ENCODE measurements around the gene CTDSPL. TPM values are rescaled to one million over a fixed set of nuclear protein-coding genes. Genes with fewer than 3 reads are reported as not detected.

Gene CTDSPL
- total and polyA plus RNA-seq, 2 donors from 2014 or later: 55.9 to 78.3 TPM

GRCh38 chr3:37945156-37945806 is 83.6 kb downstream of the CTDSPL start:
- TF ChIP-seq, protein P1, sequence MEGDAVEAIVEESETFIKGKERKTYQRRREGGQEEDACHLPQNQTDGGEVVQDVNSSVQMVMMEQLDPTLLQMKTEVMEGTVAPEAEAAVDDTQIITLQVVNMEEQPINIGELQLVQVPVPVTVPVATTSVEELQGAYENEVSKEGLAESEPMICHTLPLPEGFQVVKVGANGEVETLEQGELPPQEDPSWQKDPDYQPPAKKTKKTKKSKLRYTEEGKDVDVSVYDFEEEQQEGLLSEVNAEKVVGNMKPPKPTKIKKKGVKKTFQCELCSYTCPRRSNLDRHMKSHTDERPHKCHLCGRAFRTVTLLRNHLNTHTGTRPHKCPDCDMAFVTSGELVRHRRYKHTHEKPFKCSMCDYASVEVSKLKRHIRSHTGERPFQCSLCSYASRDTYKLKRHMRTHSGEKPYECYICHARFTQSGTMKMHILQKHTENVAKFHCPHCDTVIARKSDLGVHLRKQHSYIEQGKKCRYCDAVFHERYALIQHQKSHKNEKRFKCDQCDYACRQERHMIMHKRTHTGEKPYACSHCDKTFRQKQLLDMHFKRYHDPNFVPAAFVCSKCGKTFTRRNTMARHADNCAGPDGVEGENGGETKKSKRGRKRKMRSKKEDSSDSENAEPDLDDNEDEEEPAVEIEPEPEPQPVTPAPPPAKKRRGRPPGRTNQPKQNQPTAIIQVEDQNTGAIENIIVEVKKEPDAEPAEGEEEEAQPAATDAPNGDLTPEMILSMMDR (IDR thresholded peaks at IDR 0.05; ENCODE audit: borderline replicate concordance, extremely low read depth, insufficient read depth): no peak
- Histone ChIP-seq H3K27ac (ENCODE audit: low read depth in 2 of 2, low read length in 2 of 2) (peak overlapping the region; percentile 48 to 64), H3K36me3 (ENCODE audit: control insufficient read depth in 2 of 3, insufficient read depth in 3 of 3, low read length in 3 of 3) (peaks cover 0 to 2% (median 0%) of the 10 kb centered on the region in 3 donors), H3K27me3 (ENCODE audit: control insufficient read depth, insufficient read depth, low read length) (no peaks in the 10 kb centered on the region), H3K4me3 (ENCODE audit: low read length in 3 of 3) (no peak overlapping the region), H3K4me1 (ENCODE audit: control insufficient read depth in 2 of 3, insufficient read depth in 2 of 3, low read depth in 1 of 3, low read length in 3 of 3) (peaks cover 22 to 44% (median 41%) of the 10 kb centered on the region in 3 donors), H3K9ac (ENCODE audit: low read length in 3 of 3) (no peak overlapping the region), H3K9me3 (ENCODE audit: control insufficient read depth in 2 of 3, insufficient read depth in 1 of 3, low read length in 3 of 3) (no peaks in the 10 kb centered on the region)
- FAIRE-seq (no peak), DNase-seq (peak in 1 of 5 donors; percentile 34)
- intact Hi-C loops (cut with DNase I): no loop called here

- peaks cover 0 to 2% (median 0%) of the 10 kb centered on the region in 3 donors for H3K36me3 ChIP-seq (ENCODE audit: control insufficient read depth in 2 of 3, insufficient read depth in 3 of 3, low read length in 3 of 3)
- no peak for FAIRE-seq
- H3K4me3 ChIP-seq (ENCODE audit: low read length in 3 of 3): no peak overlapping the region
- peaks cover 22 to 39% (median 38%) of the 10 kb centered on the region in 3 donors for H3K4me1 ChIP-seq (ENCODE audit: control insufficient read depth in 2 of 3, insufficient read depth in 2 of 3, low read depth in 1 of 3, low read length in 3 of 3)
- H3K9ac ChIP-seq (ENCODE audit: low read length in 3 of 3): no peak overlapping the region
- H3K9me3 ChIP-seq (ENCODE audit: control insufficient read depth in 2 of 3, insufficient read depth in 1 of 3, low read length in 3 of 3): no peaks in the 10 kb centered on the region
- DNase-seq: peak in 3 of 5 donors; percentile 59 to 82 (median 74)
- no peaks in the 10 kb centered on the region for H3K27me3 ChIP-seq (ENCODE audit: control insufficient read depth, insufficient read depth, low read length)
- TF ChIP-seq, protein P1 (IDR thresholded peaks at IDR 0.05; ENCODE audit: borderline replicate concordance, extremely low read depth, insufficient read depth): no peak
- intact Hi-C loops (cut with DNase I): no loop called here
- H3K27ac ChIP-seq (ENCODE audit: low read depth in 2 of 2, low read length in 2 of 2): peak overlapping the region; percentile 29 to 64
These were observed 84.3 kb downstream of the CTDSPL start for GRCh38 chr3:37945807-37946530.

- Histone ChIP-seq H3K27ac (ENCODE audit: low read depth in 2 of 2, low read length in 2 of 2) (no peak overlapping the region), H3K4me3 (ENCODE audit: low read length in 3 of 3) (no peak overlapping the region), H3K36me3 (ENCODE audit: control insufficient read depth in 2 of 3, insufficient read depth in 3 of 3, low read length in 3 of 3) (peaks cover 0 to 2% (median 0%) of the 10 kb centered on the region in 3 donors), H3K27me3 (ENCODE audit: control insufficient read depth, insufficient read depth, low read length) (no peaks in the 10 kb centered on the region), H3K4me1 (ENCODE audit: control insufficient read depth in 2 of 3, insufficient read depth in 2 of 3, low read depth in 1 of 3, low read length in 3 of 3) (peaks cover 22 to 38% (median 37%) of the 10 kb centered on the region in 3 donors), H3K9me3 (ENCODE audit: control insufficient read depth in 2 of 3, insufficient read depth in 1 of 3, low read length in 3 of 3) (no peaks in the 10 kb centered on the region), H3K9ac (ENCODE audit: low read length in 3 of 3) (no peak overlapping the region)
- TF ChIP-seq, protein P1 (IDR thresholded peaks at IDR 0.05; ENCODE audit: borderline replicate concordance, extremely low read depth, insufficient read depth): no peak
- FAIRE-seq (no peak), DNase-seq (no peak)
- intact Hi-C loops (cut with DNase I): no loop called here
These were observed 84.8 kb downstream of the CTDSPL start for GRCh38 chr3:37946531-37946889.

Data from kidney (tissue), 14 donors.